A673 (cell line): ENCODE results near the gene SNRPA.

Source experiments
- EZH2 ChIP-seq: fragments of 200-600 bp; sonication (generic); IDR thresholded peaks from 2 replicates; pipeline ENCODE4 v1.6.1; 2017; ENCODE audit warnings: borderline replicate concordance, low read depth, mild to moderate bottlenecking, mixed read lengths, antibody characterized with exemption, low read length; ENCODE audit not compliant: poor library complexity, severe bottlenecking
- TF ChIP-seq, protein P1 (sequence below): fragments of 300-800, 200-600 bp; sonication (generic); conservative IDR thresholded peaks from 2 replicates; pipeline ENCODE4 v1.5.1; 2017; ENCODE audit warnings: low read depth, mild to moderate bottlenecking, antibody characterized with exemption, low read length, moderate library complexity, mixed read lengths

DNA sequence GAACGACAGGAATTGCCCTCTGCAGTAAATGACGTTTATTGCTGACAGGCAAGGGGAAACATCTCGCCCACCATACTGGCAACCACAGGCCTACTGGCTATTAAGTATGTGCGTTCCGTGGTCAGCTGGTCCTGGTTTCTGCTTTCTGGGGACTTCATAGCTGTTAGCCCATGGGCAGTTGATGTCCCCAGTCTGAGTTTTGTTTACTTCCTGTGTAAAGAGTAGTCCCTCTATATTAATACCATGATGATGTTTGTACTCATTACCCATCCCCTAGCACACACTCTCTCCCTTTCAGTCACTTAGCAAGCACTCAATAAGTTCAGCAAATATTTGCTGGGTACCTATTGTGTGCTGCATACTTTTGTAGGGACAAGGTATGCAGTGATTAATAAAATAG, 17.9 kb downstream of the SNRPA start:
- no peak for TF ChIP-seq EZH2
- TF ChIP-seq, protein P1, sequence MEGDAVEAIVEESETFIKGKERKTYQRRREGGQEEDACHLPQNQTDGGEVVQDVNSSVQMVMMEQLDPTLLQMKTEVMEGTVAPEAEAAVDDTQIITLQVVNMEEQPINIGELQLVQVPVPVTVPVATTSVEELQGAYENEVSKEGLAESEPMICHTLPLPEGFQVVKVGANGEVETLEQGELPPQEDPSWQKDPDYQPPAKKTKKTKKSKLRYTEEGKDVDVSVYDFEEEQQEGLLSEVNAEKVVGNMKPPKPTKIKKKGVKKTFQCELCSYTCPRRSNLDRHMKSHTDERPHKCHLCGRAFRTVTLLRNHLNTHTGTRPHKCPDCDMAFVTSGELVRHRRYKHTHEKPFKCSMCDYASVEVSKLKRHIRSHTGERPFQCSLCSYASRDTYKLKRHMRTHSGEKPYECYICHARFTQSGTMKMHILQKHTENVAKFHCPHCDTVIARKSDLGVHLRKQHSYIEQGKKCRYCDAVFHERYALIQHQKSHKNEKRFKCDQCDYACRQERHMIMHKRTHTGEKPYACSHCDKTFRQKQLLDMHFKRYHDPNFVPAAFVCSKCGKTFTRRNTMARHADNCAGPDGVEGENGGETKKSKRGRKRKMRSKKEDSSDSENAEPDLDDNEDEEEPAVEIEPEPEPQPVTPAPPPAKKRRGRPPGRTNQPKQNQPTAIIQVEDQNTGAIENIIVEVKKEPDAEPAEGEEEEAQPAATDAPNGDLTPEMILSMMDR, result no peak
